Caco-2 (cell line): ENCODE measurements around the gene SYNPO. TPM values are rescaled to one million over a fixed set of nuclear protein-coding genes. Genes with fewer than 3 reads are reported as not detected.

Experiments
- BruUV-seq: library from RNA; stranded (reverse); fragments of 400-500 nt; replicated peaks from 2 replicates; lab custom pipeline; 2021; lab: Mats Ljungman, UMichigan
- CTCF ChIA-PET: fragments of 300-600 bp; sonication (Branson Sonifier 250); formaldehyde crosslinking; loops from one replicate; lab custom pipeline; 2022; ENCODE audit warnings: antibody characterized with exemption; lab: Charles Lee
- POLR2A ChIA-PET: fragments of 300-600 bp; sonication (Branson Sonifier 250); formaldehyde crosslinking; loops from one replicate; lab custom pipeline; 2022; ENCODE audit warnings: antibody characterized with exemption; lab: Charles Lee
- DNase-seq, 2 experiments: peaks; one replicate each; pipeline versions ENCODE4 v3.0.0 to v3.0.0-alpha.2; 2020 to 2022
- H3K27me3 ChIP-seq: replicated peaks from 2 replicates; pipeline ENCODE4 v1.6.0; 2011; ENCODE audit warnings: low read length; ENCODE audit not compliant: control insufficient read depth, insufficient read depth
- H3K36me3 ChIP-seq: 2 replicates; pipeline ENCODE4 v1.5.1; 2011; ENCODE audit warnings: low read length; ENCODE audit not compliant: control insufficient read depth, insufficient read depth
- H3K4me1 ChIP-seq: fragments of 250-450 bp; sonication (Bioruptor Pico); 2 replicates; pipeline ENCODE4 v1.5.1; 2020; ENCODE audit warnings: mild to moderate bottlenecking
- H3K4me3 ChIP-seq: 2 replicates; pipeline ENCODE4 v1.5.1; 2011; ENCODE audit warnings: low read depth, mild to moderate bottlenecking, control low read depth, low read length
- H3K9me3 ChIP-seq: fragments of 250-450 bp; sonication (Bioruptor Pico); 2 replicates; pipeline ENCODE4 v1.5.1; 2020; ENCODE audit warnings: mild to moderate bottlenecking, moderate library complexity
- H3K27ac Mint-ChIP-seq: one replicate; pipeline ENCODE4 v1.8.0; 2022; ENCODE audit warnings: mixed read lengths; ENCODE audit not compliant: unreplicated experiment
- H3K27me3 Mint-ChIP-seq: one replicate; pipeline ENCODE4 v1.8.0; 2022; ENCODE audit warnings: mixed read lengths; ENCODE audit not compliant: insufficient read depth, unreplicated experiment
- H3K36me3 Mint-ChIP-seq: one replicate; pipeline ENCODE4 v1.8.0; 2022; ENCODE audit warnings: mild to moderate bottlenecking, mixed read lengths; ENCODE audit not compliant: insufficient read depth, unreplicated experiment
- H3K4me1 Mint-ChIP-seq: one replicate; pipeline ENCODE4 v1.8.0; 2022; ENCODE audit warnings: low read depth, mixed read lengths; ENCODE audit not compliant: unreplicated experiment
- H3K4me3 Mint-ChIP-seq: one replicate; pipeline ENCODE4 v1.8.0; 2022; ENCODE audit warnings: mild to moderate bottlenecking, moderate library complexity, mixed read lengths; ENCODE audit not compliant: unreplicated experiment
- H3K9me3 Mint-ChIP-seq: one replicate; pipeline ENCODE4 v1.8.0; 2022; ENCODE audit warnings: mixed read lengths; ENCODE audit not compliant: unreplicated experiment
- CTCF ChIP-seq, 2 experiments: fragments of 200-600 bp in 1 of 2; IDR thresholded peaks; 1 replicate in 1 of 2; 2 replicates in 1 of 2; pipeline versions ENCODE4 v1.5.1 to v1.8.0; 2011 to 2022; ENCODE audit warnings: antibody characterized with exemption in 1 of 2, control low read depth in 1 of 2, inconsistent platforms in 1 of 2, low read depth in 1 of 2, low read length in 1 of 2, mild to moderate bottlenecking in 1 of 2, moderate library complexity in 1 of 2; ENCODE audit not compliant: insufficient read depth in 1 of 2, severe bottlenecking in 1 of 2, unreplicated experiment in 1 of 2
- intact Hi-C: fragments of 100-400 bp; cut with micrococcal nuclease; formaldehyde crosslinking; loops from one replicate; pipeline ENCODE4 v1.10.0; 2022; ENCODE audit not compliant: unreplicated experiment
- total RNA-seq: library from RNA; stranded (reverse); gene quantifications from 2 replicates; pipeline ENCODE4 v1.2.3, GENCODE V29; 2022

SYNPO gene
- total RNA-seq, 1 experiment from 2014 or later, result 25.1 TPM

DNA sequence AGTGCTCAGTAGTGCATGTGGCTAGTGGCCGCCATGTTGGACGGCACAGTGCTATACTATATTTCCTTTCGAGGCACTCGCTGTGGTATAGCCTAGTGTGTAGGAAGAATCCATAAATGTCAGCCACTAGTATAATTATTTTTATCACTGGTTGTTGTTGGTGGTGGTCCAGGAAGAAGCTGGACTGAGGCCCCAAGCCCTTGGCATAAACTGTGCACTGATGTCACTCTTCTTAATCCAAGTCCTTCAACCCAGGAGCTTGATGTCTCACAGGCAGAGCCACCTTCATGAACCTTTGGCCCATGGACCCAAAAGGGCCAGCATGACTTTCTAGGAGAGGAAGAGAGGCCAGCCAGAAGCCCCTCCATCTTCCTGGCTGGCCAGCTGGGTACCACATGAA lies 32.5 kb upstream of the SYNPO start:
- Mint-ChIP-seq H3K36me3 (no peaks in the 10 kb centered on the region), H3K27me3 (no peaks in the 10 kb centered on the region), H3K4me1 (peaks cover 9% of the 10 kb centered on the region), H3K4me3 (no peak overlapping the region), H3K9me3 (no peaks in the 10 kb centered on the region), H3K27ac (no peak overlapping the region)
- no peaks in the 10 kb centered on the region for H3K9me3 ChIP-seq
- peaks cover 23% of the 10 kb centered on the region for H3K4me1 ChIP-seq
- no peaks in the 10 kb centered on the region; the same call in 1 of the 2 replicates for H3K36me3 ChIP-seq
- TF ChIP-seq CTCF (IDR thresholded peaks at IDR 0.05; ENCODE audit: insufficient read depth in 1 of 2, low read depth in 1 of 2, low read length in 1 of 2, severe bottlenecking in 1 of 2, unreplicated experiment in 1 of 2), result no peak
- POLR2A ChIA-PET, result no interaction called here
- H3K4me3 ChIP-seq, result no peak overlapping the region
- intact Hi-C loops, result loop anchor here (2.0 kb wide), 1 partner anchor 25 kb away; no protein-coding TSS in a partner anchor
- CTCF ChIA-PET, result no interaction called here
- no peak for DNase-seq
- no TSS peak for BruUV-seq
- no peaks in the 10 kb centered on the region for H3K27me3 ChIP-seq

- Mint-ChIP-seq H3K4me3 (no peak overlapping the region), H3K36me3 (no peaks in the 10 kb centered on the region), H3K27me3 (no peaks in the 10 kb centered on the region), H3K4me1 (peaks cover 9% of the 10 kb centered on the region), H3K27ac (no peak overlapping the region), H3K9me3 (no peaks in the 10 kb centered on the region)
- Histone ChIP-seq H3K36me3 (no peaks in the 10 kb centered on the region; the same call in 1 of the 2 replicates), H3K27me3 (no peaks in the 10 kb centered on the region), H3K4me1 (peaks cover 27% of the 10 kb centered on the region), H3K4me3 (no peak overlapping the region), H3K9me3 (no peaks in the 10 kb centered on the region)
- ChIA-PET CTCF (interaction anchor here (0.9 kb wide), 1 partner anchor 11 kb away, joined by 3 read pairs; no protein-coding TSS in a partner anchor), POLR2A (no interaction called here)
- no peak for DNase-seq
- TF ChIP-seq CTCF (IDR thresholded peaks at IDR 0.05; ENCODE audit: insufficient read depth in 1 of 2, low read depth in 1 of 2, low read length in 1 of 2, severe bottlenecking in 1 of 2, unreplicated experiment in 1 of 2), result no peak
- no TSS peak for BruUV-seq
- intact Hi-C loops, result loop anchor here (2.0 kb wide), 1 partner anchor 26 kb away; no protein-coding TSS in a partner anchor
These were observed 31.5 kb upstream of the SYNPO start for GRCh38 chr5:150608991-150609390.

DNA sequence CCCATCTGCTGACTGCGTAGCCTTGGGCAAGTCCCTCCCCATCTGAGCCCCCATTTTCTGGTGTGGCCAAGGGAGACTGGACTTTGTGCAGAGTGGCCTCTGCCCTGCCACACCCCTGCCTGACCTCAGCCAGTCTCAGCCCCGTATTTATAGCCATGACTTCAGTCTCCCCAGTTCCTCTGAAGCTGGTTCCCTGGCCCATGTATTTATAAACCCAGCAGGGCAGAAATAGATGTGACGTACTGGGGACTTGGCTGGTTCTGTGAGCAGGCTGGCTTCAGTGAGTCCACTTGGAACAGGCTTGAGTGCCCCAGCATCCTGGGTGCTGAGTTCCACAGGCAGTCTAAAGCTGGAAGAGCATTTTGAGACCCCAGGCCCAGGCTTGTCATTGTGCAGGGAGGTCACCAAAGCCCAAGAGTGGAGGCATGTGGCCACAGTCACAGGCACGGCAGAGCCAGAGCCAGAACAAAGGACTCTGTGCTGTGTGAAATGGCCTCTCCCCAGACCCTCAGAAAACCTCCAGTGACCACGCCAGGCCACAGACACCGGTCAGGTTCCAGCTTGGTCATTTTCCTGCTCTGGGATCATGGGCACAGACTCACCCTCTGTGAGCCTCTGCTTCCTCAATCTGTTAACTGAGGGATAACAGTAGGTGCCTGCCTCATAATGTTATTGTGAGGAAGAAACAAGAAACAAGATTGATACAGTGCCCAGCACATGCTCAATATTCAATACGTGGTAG lies 30.4 kb upstream of the SYNPO start:
- intact Hi-C loops, result loop anchor here (2.0 kb wide), 1 partner anchor 27 kb away; no protein-coding TSS in a partner anchor
- Mint-ChIP-seq H3K4me3 (no peak overlapping the region), H3K4me1 (peaks cover 9% of the 10 kb centered on the region), H3K9me3 (no peaks in the 10 kb centered on the region), H3K36me3 (no peaks in the 10 kb centered on the region), H3K27ac (no peak overlapping the region), H3K27me3 (no peaks in the 10 kb centered on the region)
- Histone ChIP-seq H3K27me3 (no peaks in the 10 kb centered on the region), H3K4me1 (peaks cover 32% of the 10 kb centered on the region), H3K4me3 (no peak overlapping the region), H3K36me3 (no peaks in the 10 kb centered on the region), H3K9me3 (no peaks in the 10 kb centered on the region)
- CTCF ChIA-PET, result interaction anchor here (0.6 to 0.9 kb wide), 2 partner anchors 10 to 52 kb away, joined by 3 to 5 read pairs; no protein-coding TSS in a partner anchor
- POLR2A ChIA-PET, result no interaction called here
- no peak for TF ChIP-seq CTCF (IDR thresholded peaks at IDR 0.05; ENCODE audit: insufficient read depth in 1 of 2, low read depth in 1 of 2, low read length in 1 of 2, severe bottlenecking in 1 of 2, unreplicated experiment in 1 of 2)
- BruUV-seq, result no TSS peak
- DNase-seq, result peak; percentile 34 to 52
